Measurements from ENCODE around the gene RRP15. TPM values are rescaled to one million over a fixed set of nuclear protein-coding genes. Genes with fewer than 3 reads are reported as not detected.

The RRP15 gene
- total RNA-seq, 1 donor from 2014 or later = 9.7 TPM

DNA sequence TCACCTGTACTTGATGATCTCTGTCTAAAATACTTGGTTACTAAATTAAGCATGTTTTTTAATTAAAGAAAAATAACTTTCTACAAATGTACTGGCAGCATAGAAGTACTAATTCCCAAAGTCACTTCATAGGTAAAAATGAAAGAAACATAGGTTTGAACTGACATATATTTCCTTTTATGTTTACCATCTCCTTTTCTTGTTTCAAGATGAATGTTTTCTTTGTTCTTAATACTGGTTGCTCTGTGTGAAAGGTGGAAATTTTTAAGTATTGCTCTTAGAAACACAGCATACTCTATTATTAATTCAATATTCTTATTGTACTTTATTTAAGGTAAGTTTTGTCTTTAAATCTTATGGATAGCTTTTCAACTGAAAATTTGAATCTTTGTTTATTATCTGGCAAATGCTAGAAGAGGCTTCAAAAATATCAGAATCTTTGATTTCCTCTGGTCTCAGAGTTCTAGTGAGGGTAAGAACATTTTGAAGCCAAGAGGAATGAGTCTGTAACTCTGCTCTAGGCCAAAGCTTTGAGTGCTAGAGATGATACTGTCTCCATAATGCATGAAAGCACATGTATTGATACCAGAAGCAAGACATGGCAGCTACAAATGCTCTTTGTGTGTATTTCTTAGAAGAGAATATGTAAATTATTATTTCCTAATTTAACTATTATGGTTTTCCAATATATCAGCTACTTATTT lies 18.2 kb downstream of the RRP15 start:
- no peak overlapping the region for H3K4me3 ChIP-seq (ENCODE audit: low read depth, low read length)
- H3K27me3 ChIP-seq (ENCODE audit: control insufficient read depth, insufficient read depth, low read length) = no peaks in the 10 kb centered on the region
- H3K36me3 ChIP-seq (ENCODE audit: control insufficient read depth, insufficient read depth, low read length) = no peaks in the 10 kb centered on the region
- TF ChIP-seq, protein P1, sequence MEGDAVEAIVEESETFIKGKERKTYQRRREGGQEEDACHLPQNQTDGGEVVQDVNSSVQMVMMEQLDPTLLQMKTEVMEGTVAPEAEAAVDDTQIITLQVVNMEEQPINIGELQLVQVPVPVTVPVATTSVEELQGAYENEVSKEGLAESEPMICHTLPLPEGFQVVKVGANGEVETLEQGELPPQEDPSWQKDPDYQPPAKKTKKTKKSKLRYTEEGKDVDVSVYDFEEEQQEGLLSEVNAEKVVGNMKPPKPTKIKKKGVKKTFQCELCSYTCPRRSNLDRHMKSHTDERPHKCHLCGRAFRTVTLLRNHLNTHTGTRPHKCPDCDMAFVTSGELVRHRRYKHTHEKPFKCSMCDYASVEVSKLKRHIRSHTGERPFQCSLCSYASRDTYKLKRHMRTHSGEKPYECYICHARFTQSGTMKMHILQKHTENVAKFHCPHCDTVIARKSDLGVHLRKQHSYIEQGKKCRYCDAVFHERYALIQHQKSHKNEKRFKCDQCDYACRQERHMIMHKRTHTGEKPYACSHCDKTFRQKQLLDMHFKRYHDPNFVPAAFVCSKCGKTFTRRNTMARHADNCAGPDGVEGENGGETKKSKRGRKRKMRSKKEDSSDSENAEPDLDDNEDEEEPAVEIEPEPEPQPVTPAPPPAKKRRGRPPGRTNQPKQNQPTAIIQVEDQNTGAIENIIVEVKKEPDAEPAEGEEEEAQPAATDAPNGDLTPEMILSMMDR (IDR thresholded peaks at IDR 0.05; ENCODE audit: insufficient read depth, low read length, poor library complexity, severe bottlenecking) = no peak
- DNase-seq (ENCODE audit: low read depth) = no peak

DNA sequence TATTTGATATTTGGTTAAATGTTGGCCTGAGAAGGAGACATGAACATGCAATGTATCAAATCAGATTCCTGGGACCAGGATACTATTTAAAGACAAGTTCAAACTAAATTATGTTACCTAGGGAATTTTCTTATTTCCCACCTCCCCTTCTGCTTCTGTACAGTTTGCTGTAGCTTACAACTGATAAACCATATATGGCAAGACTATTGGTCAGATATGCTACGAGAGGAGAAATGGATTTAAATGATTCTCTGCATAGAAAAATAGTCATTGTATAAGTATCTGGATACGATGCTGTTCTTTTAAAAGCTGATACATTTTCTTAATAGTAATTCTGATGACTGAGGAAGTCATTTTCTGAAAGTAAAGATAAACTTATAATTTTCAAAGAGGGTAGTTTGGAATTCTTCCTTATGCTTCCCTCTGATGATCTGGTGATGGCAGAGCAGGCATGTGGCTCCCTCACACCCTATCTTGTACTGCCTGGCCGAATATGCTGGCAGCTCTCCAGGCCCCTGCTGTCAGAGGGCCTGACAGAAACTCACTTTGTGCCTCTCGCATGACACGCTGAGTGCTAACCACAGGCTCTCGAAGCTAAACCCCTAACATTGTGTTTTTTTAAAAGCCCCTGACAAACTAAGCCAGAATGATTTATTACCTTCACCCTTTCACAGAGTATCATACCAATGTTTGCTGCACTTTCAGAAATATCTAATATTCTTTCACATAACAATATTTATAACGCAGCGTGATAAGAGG lies 19.4 kb downstream of the RRP15 start:
- H3K4me3 ChIP-seq (ENCODE audit: low read depth, low read length) = no peak overlapping the region
- no peaks in the 10 kb centered on the region for H3K36me3 ChIP-seq (ENCODE audit: control insufficient read depth, insufficient read depth, low read length)
- H3K27me3 ChIP-seq (ENCODE audit: control insufficient read depth, insufficient read depth, low read length) = no peaks in the 10 kb centered on the region
- TF ChIP-seq, protein P1 (IDR thresholded peaks at IDR 0.05; ENCODE audit: insufficient read depth, low read length, poor library complexity, severe bottlenecking) = no peak
- DNase-seq (ENCODE audit: low read depth) = peak; percentile 35

DNA sequence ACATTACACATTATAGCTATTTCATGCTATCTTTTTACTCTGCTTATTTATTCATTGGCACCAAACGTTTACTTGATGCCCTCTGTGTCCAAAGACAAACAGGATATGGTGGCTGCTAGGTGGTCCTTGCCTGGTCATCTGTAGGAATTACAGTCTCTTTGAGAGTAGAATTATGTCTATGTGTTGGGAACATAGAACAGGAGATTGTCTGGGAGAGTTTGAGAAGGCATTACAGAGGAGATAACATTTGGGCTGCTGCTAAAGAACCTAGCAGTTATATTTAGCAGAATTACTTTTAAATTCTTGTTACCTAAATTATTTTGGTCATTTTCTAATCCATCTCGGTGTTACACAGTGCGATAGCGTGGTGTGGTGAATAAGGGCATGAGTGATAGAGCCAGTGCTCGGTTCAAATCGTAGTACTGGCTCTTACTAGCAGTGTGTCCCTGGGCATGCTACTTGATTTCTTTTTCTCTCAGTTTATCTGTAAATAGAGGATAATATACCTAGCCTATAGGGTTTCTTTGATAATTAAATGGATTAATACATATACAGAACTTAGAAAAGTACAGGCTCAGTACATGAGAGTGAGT lies 20.5 kb downstream of the RRP15 start:
- no peak for DNase-seq (ENCODE audit: low read depth)
- Histone ChIP-seq H3K4me3 (ENCODE audit: low read depth, low read length) (no peak overlapping the region), H3K36me3 (ENCODE audit: control insufficient read depth, insufficient read depth, low read length) (no peaks in the 10 kb centered on the region), H3K27me3 (ENCODE audit: control insufficient read depth, insufficient read depth, low read length) (no peaks in the 10 kb centered on the region)
- TF ChIP-seq, protein P1 (IDR thresholded peaks at IDR 0.05; ENCODE audit: insufficient read depth, low read length, poor library complexity, severe bottlenecking) = no peak

DNA sequence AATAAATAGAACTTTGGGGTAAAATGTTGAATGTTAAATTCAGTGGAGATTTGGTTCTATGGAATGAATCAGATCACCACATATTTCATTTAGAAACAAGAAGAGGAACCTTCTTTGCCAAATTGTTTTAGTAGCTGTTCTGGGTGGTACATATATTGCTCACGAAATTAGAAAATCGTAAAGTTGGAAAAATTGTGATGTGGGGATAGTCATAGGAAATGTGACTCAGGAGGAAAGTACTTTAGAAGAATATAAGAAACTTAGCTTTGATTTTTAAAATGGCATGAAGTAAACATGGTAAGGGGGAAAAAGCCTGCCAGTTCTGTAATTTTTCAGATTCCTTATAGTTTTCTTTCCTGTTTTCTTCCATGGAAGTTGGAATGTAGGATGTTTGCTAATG lies 27.4 kb downstream of the RRP15 start:
- H3K4me3 ChIP-seq (ENCODE audit: low read depth, low read length) = no peak overlapping the region
- no peak for DNase-seq (ENCODE audit: low read depth)
- H3K36me3 ChIP-seq (ENCODE audit: control insufficient read depth, insufficient read depth, low read length) = no peaks in the 10 kb centered on the region
- H3K27me3 ChIP-seq (ENCODE audit: control insufficient read depth, insufficient read depth, low read length) = no peaks in the 10 kb centered on the region
- TF ChIP-seq, protein P1 (IDR thresholded peaks at IDR 0.05; ENCODE audit: insufficient read depth, low read length, poor library complexity, severe bottlenecking) = no peak

DNA sequence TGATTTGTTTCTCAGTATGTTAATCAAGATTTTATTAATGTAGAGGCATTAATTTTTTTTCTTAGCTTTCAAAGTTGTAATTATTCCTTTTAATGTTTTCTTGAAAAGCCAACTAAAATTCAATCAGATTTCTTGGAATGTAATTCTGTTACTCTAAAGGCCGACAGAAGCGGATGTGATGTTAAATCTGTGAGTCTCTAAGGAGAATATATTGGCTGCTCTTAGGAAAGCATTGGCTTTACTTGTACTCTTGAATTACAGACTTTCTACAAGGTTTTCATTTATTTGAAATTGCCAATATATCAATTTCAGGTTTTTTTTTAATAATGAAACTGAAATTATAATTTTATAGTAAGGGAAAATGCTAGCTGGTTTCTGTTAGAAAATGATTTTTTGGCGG lies 29.2 kb downstream of the RRP15 start:
- no peaks in the 10 kb centered on the region for H3K36me3 ChIP-seq (ENCODE audit: control insufficient read depth, insufficient read depth, low read length)
- DNase-seq (ENCODE audit: low read depth) = no peak
- H3K4me3 ChIP-seq (ENCODE audit: low read depth, low read length) = no peak overlapping the region
- H3K27me3 ChIP-seq (ENCODE audit: control insufficient read depth, insufficient read depth, low read length) = no peaks in the 10 kb centered on the region
- TF ChIP-seq, protein P1 (IDR thresholded peaks at IDR 0.05; ENCODE audit: insufficient read depth, low read length, poor library complexity, severe bottlenecking) = no peak
